GM21619 (cell line): Measurements from ENCODE around the gene ARHGEF18.

Experiments
- ATAC-seq: cut with Tn5 transposase; IDR thresholded peaks from one replicate; pipeline ENCODE4 v1.9.1; 2021; ENCODE audit not compliant: unreplicated experiment

The ARHGEF18 gene

GRCh38 chr19:7381073-7381390 is 32.3 kb downstream of the ARHGEF18 start:
- ATAC-seq = no peak

GRCh38 chr19:7382694-7383093 is 34.0 kb downstream of the ARHGEF18 start:
- no peak for ATAC-seq

GRCh38 chr19:7383284-7383683 is 34.5 kb downstream of the ARHGEF18 start:
- ATAC-seq = no peak

GRCh38 chr19:7385062-7385461 is 36.3 kb downstream of the ARHGEF18 start:
- no peak for ATAC-seq

GRCh38 chr19:7386308-7386707 is 37.6 kb downstream of the ARHGEF18 start:
- ATAC-seq = no peak

GRCh38 chr19:7386769-7387168 is 38.0 kb downstream of the ARHGEF18 start:
- no peak for ATAC-seq

GRCh38 chr19:7391218-7391670 is 42.5 kb downstream of the ARHGEF18 start:
- ATAC-seq = no peak

GRCh38 chr19:7393459-7393858 is 44.7 kb downstream of the ARHGEF18 start:
- ATAC-seq = no peak

GRCh38 chr19:7393939-7394730 is 45.4 kb downstream of the ARHGEF18 start:
- no peak for ATAC-seq

GRCh38 chr19:7394731-7395359 is 46.1 kb downstream of the ARHGEF18 start:
- ATAC-seq = peak; percentile 62

GRCh38 chr19:7395360-7396066 is 46.8 kb downstream of the ARHGEF18 start:
- ATAC-seq = peak; percentile 19

GRCh38 chr19:7397687-7398086 is 49.0 kb downstream of the ARHGEF18 start:
- ATAC-seq = no peak
